ENCODE data around the gene CAMK1D.

DNA sequence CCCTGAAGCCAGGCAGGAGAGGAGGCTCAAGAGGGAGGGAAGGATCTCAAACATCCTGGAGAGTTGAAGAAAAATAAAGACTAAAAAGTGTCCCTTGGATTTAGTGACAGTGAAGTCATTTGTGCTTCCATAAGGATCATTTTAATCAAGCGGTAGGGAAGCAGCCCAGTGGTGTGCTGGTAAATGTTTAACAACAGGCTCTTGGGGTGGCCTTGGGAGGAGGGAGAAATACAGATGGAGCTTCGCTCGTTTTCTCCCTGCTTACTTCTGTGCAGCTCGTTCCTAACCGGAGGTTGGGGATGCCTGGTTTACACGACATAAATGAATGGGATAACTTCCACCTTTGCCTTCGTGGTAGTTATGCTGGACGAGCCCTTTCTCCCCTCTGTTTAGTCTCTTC, 140.0 kb downstream of the CAMK1D start:
- TF ChIP-seq, protein P1, sequence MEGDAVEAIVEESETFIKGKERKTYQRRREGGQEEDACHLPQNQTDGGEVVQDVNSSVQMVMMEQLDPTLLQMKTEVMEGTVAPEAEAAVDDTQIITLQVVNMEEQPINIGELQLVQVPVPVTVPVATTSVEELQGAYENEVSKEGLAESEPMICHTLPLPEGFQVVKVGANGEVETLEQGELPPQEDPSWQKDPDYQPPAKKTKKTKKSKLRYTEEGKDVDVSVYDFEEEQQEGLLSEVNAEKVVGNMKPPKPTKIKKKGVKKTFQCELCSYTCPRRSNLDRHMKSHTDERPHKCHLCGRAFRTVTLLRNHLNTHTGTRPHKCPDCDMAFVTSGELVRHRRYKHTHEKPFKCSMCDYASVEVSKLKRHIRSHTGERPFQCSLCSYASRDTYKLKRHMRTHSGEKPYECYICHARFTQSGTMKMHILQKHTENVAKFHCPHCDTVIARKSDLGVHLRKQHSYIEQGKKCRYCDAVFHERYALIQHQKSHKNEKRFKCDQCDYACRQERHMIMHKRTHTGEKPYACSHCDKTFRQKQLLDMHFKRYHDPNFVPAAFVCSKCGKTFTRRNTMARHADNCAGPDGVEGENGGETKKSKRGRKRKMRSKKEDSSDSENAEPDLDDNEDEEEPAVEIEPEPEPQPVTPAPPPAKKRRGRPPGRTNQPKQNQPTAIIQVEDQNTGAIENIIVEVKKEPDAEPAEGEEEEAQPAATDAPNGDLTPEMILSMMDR (conservative IDR thresholded peaks at IDR 0.05) = no peak
- no peak for TF ChIP-seq EZH2 (IDR thresholded peaks at IDR 0.05; ENCODE audit: low read depth)

All from PC-9 (cell line).